WTC11 (cell line): ENCODE data around the gene RASGRF1.

Experiments
- ATF3 ChIP-seq: sonication (generic); formaldehyde crosslinking; conservative IDR thresholded peaks from 2 replicates; pipeline ENCODE4 v1.8.1; 2022; ENCODE audit warnings: mild to moderate bottlenecking, missing genetic modification reagents
- CREB1 ChIP-seq: sonication (generic); formaldehyde crosslinking; IDR thresholded peaks from 2 replicates; pipeline ENCODE4 v1.8.0; 2023; ENCODE audit warnings: mild to moderate bottlenecking, missing genetic modification reagents
- CTCF ChIP-seq: fragments of 200-600 bp; IDR thresholded peaks from 2 replicates; pipeline ENCODE4 v1.8.0; 2022; ENCODE audit warnings: antibody characterized with exemption
- E2F1 ChIP-seq: sonication (generic); formaldehyde crosslinking; IDR thresholded peaks from 2 replicates; pipeline ENCODE4 v1.8.0; 2022; ENCODE audit warnings: mild to moderate bottlenecking, missing genetic modification reagents
- FOXJ3 ChIP-seq: sonication (generic); formaldehyde crosslinking; IDR thresholded peaks from 2 replicates; pipeline ENCODE4 v1.9.0; 2021; ENCODE audit warnings: missing genetic modification reagents, mild to moderate bottlenecking, borderline replicate concordance
- FOXK1 ChIP-seq: sonication (generic); formaldehyde crosslinking; IDR thresholded peaks from 2 replicates; pipeline ENCODE4 v1.8.0; 2022; ENCODE audit warnings: mild to moderate bottlenecking, moderate library complexity, missing genetic modification reagents
- JUN ChIP-seq: sonication (generic); formaldehyde crosslinking; IDR thresholded peaks from 2 replicates; pipeline ENCODE4 v1.8.0; 2023; ENCODE audit warnings: mild to moderate bottlenecking, missing genetic modification reagents
- OVOL2 ChIP-seq: fragments of 250-450 bp; sonication (Bioruptor Pico); IDR thresholded peaks from 2 replicates; pipeline ENCODE4 v1.9.0; 2021; ENCODE audit warnings: mild to moderate bottlenecking, borderline replicate concordance
- PREB ChIP-seq: sonication (generic); formaldehyde crosslinking; IDR thresholded peaks from 2 replicates; pipeline ENCODE4 v1.8.1; 2022; ENCODE audit warnings: mild to moderate bottlenecking, missing genetic modification reagents, moderate library complexity, borderline replicate concordance
- SP1 ChIP-seq: sonication (generic); formaldehyde crosslinking; conservative IDR thresholded peaks from 2 replicates; pipeline ENCODE4 v1.8.1; 2022; ENCODE audit warnings: missing genetic modification reagents
- USF1 ChIP-seq: sonication (generic); formaldehyde crosslinking; IDR thresholded peaks from 2 replicates; pipeline ENCODE4 v1.8.0; 2022; ENCODE audit warnings: mild to moderate bottlenecking, missing genetic modification reagents
- USF2 ChIP-seq: sonication (generic); formaldehyde crosslinking; IDR thresholded peaks from 2 replicates; pipeline ENCODE4 v1.8.1; 2023; ENCODE audit warnings: mild to moderate bottlenecking, missing genetic modification reagents, moderate library complexity
- ZNF317 ChIP-seq: sonication (generic); formaldehyde crosslinking; IDR thresholded peaks from 2 replicates; pipeline ENCODE4 v1.8.1; 2023; ENCODE audit warnings: low read depth, mild to moderate bottlenecking, moderate library complexity, missing genetic modification reagents, borderline replicate concordance
- ZNF512 ChIP-seq: sonication (generic); formaldehyde crosslinking; IDR thresholded peaks from 2 replicates; pipeline ENCODE4 v1.8.1; 2022; ENCODE audit warnings: missing genetic modification reagents, borderline replicate concordance

GRCh38 chr15:78944202-78944625, 146.4 kb downstream of the RASGRF1 start:
- TF ChIP-seq JUN (CRISPR knock-in tag), result no peak
- no peak for TF ChIP-seq CTCF
- TF ChIP-seq FOXK1 (CRISPR knock-in tag), result no peak
- no peak for TF ChIP-seq CREB1 (CRISPR knock-in tag)
- no peak for TF ChIP-seq ZNF317
- TF ChIP-seq FOXJ3 (CRISPR knock-in tag), result no peak
- no peak for TF ChIP-seq USF1
- no peak for TF ChIP-seq SP1 (CRISPR knock-in tag)
- no peak for TF ChIP-seq USF2 (CRISPR knock-in tag)
- no peak for TF ChIP-seq E2F1 (CRISPR knock-in tag)
- TF ChIP-seq ATF3 (CRISPR knock-in tag), result no peak
- TF ChIP-seq ZNF512 (CRISPR knock-in tag), result no peak
- no peak for TF ChIP-seq PREB
- no peak for TF ChIP-seq OVOL2
